Inflammatory macrophage treated with lipopolysaccharide for 4 hours (primary cell): Measurements from ENCODE around the gene CFH.
"Not testable (repeated sequence)": the region's sequence is repeated elsewhere in the genome, so short reads cannot be mapped to it uniquely, and the experiment has no call there.

Experiments
- DNase-seq: peaks from one replicate; pipeline ENCODE4 v3.0.0-alpha.2; 2020

CFH gene

DNA sequence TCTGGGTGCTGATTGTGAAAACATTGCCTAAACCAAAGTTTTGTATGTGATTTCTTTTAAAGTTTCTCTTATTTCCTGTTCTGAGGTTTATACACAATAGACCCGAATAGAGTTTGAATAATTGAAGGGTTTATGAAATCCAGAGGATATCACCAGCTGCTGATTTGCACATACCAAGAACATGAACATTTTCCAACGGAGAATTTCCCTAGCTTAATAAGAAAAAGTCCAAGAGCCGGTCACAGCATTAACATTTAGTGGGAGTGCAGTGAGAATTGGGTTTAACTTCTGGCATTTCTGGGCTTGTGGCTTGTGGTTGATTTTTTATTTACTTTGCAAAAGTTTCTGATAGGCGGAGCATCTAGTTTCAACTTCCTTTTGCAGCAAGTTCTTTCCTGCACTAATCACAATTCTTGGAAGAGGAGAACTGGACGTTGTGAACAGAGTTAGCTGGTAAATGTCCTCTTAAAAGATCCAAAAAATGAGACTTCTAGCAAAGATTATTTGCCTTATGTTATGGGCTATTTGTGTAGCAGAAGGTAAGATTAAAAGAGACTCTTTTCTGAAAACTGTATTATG, at the start of gene CFH:
CFH (plus strand) TSS at position 407 of the 579 bp plus-strand sequence; CDS start at position 482, 75 bp downstream.
- DNase-seq, result peak; percentile 52

DNA sequence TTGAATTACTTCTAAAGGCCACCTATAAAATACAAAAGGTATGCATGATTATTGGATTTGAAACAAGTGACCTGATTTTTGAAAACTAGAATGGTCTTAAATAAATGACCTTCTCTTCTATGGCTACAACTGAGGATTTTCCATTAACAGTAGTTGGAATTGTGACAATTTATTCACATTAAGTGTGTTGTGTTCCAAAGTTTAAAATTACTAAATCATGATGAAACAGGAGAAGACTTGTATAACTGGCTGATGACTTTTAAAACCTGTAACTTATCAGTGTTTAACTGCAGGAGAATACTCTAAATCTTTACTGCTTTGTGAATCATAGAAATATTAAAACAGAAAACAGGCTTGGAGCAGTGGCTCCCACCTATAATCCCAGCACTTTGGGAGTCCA, 48.2 kb upstream of the CFH start:
- no peak for DNase-seq

DNA sequence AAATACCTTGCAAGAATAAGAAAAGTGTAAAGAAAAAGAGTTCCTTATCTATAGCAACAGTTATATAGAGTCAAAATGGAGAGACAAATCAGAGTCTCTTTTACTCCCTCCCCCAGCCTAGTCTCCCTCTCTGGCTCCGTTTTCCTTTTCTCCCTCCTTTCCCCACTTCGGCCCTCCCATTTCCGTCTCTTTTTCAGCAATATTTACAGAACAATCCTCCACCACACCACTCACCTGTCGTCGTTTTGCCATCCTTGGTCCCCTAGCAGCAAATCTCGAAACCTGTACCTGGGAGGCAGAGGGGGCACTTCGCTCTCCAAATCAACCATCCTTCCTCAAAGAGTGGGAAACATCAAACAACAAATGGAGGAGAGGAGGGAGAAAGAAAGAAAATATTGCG, 43.9 kb upstream of the CFH start:
- no peak for DNase-seq

DNA sequence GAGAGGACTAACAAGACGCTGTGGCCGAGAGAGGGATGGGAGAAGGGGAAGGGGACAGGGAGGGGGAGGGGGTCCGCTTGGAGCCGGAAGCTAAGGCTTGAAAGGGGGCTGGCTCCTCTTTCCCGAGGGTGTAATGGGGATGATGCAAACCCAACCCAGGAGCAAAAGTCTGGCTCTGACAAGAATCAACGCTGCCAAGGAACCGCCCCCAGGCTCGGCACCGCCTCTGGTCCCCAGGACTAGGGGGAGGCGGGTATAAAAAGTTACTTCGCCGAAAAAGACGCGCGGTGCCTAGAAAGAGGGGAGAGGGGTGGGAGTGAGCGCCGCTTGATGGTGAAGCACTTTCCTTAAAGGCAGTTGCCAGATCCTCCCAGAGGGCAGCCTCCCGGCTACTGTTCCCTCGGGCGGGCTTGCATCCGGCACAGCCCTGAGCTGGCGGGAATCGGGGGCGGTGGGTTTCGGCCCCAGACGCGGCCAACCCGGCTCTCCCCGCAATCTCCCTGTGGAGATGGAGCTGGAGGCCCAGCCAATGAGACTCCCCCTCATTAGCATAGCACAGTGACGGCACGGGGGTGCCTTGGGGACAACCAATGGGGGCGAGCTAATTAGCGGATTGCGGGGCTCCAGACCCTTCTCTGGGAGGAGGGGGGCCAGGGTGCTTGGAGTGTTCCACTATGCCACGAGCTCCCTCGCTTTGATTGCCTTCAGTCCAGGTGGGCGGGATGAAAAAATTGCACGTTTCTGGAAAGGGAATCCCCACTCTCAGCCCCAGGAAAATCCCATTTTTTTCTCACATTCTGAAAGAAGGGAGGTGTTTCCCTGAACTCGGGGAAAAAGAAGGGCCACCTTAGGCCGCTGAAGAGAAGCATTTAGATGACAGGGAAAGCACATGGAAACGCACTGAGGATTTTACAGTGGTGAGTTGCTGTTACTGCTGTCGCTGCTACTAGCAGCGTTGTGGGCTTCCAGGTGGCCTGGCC, 43.2 kb upstream of the CFH start, which contains the start of gene KCNT2:
KCNT2 (minus strand) TSS at position 51 of the 980 bp plus-strand sequence. CDS start 131 bp downstream, outside the sequence.
- DNase-seq, result no peak

DNA sequence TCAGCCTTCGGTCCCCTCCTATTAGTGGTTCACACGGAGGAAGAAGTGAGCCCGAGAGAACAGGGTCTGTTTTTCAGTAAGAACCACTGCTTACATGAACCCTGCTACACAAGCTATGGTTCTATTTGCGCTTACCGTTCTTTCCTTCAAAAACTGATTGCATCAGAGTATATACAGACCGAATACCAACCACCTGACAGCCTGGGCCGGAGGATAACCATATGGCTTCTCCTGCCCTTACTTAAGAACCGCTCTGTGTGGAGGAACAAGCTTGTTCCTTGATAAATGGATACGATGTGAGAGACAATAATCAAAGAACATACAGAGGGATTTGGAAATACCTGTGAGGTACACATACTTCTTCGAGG, 42.5 kb upstream of the CFH start:
- DNase-seq, result no peak

DNA sequence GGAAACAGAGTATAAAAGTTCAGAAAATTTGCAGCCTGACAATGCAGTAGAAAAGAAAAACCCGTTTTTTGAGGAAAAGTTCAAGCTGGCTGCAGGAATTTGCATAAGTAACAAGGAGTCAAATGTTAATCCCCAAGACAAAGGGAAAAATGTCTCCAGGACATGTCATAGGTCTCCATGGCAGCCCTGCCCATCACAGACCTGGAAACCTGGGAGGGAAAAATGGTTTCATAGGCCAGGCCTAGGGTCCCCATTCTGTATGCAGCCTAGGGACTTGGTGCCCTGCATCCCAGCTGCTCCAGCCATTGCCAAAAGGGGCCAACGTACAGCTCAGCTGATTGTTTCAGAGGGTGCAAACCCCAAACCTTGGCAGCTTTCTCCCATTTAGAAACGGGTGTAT, 40.0 kb upstream of the CFH start:
- DNase-seq, result no peak

DNA sequence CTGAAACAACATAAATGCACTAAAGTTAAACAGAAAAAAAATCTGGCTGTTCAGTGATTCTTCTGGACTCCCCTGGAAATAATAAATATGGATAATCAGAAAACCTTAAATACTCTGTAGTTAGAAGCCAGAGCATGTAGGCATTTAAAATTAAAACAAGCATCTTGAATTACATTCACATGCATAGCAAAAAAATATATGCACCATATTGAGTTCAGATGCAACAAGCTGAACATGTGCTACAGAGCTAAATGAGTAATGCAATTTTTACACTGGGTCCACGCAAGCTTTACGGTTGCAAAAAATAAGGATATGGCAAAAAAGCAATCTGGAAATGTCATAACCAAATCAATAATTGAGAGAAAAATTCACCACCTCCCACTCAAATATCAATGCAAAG, 32.1 kb upstream of the CFH start:
- DNase-seq, result no peak

DNA sequence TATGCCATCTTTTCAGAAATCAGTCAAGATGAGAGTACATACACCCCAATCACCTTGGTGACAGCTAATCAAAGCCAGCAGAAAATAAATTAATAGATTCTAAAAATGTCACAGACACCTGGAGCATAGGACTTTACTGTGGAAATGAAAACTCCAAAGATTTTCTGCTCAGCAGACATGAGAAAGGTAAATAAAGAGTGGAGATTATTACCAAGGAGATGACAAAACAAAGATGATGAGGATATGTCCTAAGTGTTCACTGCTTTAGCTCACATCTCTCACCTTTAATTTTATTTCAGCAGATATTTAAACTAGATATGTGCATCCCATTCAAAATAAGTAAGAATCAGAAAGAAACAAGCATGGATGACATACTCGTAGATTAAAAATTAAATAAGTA, 28.8 kb upstream of the CFH start:
- no peak for DNase-seq

DNA sequence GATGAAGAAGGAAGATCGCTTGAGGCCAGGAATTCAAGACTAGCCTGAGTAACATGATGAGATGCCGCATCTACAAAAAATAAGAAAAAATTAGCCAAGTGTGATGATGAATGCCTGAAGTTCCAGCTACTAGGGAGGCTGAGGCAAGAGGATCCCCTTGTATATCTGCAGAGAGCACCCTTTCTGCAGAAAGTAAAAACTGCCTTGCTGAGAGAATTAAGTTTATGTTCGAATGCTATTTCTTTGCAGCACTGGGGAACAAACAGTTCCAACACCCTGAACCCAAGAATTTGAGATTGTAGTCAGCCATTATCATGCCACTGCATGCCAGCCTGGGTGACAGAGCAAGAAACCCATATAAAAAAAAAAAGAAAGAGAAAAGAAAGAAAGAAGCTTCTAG, 23.0 kb upstream of the CFH start:
- no peak for DNase-seq

DNA sequence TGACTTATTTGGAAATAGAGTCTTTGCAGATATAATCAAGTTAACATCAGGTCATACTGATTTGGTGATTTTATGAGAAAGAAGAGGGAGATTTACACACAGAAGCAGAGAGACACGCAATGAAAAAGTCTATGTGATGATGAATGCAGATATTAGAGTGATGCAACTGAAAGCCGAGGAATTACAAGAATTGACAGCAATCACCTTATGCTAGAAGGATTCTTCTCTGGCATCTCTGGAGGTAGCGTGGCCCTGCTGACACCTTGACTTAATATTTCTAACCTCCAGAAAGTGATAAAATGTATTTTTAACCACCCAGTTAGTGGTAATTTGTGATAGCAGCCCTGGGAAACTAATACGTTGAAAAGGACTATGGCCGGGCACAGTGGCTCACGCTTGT, 14.2 kb upstream of the CFH start:
- DNase-seq, result no peak

DNA sequence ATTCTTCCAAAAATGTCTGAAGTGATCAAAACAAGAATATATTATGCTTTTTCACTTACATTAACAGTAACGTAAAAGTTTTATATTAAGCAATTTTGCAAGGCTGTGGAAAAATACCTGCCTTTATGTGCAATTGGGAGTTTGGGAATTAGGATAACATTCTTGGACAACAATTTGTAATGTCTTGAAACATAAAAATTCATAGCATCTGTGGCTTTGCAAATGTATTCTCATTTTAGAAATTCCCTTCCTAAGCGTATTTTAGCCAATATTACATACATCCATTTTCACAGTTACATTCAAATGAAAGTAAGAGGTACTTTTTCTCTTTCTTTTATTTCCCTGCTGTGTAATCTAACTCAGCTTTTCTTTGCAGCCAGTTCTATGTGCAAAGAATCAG, 13.4 kb upstream of the CFH start:
- DNase-seq, result no peak

DNA sequence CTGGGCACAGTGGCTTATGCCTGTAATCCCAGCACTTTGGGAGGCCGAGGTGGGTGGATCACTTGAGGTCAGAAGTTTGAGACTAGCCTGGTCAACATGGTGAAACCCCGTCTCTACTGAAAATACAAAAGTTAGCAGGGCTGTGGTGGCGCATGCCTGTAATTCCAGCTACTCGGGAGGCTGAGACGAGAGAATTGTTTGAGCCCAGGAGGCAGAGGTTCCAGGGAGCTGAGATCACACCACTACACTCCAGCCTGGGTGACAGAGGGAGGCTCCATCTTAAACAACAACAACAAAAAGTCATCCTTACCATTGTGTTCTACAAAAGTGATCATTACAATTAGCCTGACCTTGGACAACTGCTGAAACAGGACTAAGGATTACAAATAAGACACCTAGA, 12.6 kb upstream of the CFH start:
- DNase-seq, result not testable (repeated sequence)

DNA sequence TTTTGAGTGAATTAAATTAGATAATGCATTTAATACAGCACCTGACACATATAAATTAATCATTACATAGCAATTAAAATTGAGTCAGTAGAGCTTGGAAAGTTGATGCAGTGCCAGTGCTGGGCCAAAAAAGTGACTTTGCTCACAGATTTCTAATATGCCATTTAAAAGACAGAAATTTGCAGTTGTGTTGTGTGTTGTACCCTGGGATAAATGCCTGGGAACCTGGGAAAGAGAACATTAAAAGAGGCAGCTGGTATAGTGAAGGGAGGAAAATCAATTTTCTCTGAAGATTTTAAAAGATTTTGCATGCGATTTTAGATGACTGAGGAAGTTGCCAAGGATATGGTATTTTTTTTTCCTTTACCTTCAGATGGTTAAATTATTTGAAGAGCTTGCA, 10.9 kb upstream of the CFH start:
- no peak for DNase-seq

DNA sequence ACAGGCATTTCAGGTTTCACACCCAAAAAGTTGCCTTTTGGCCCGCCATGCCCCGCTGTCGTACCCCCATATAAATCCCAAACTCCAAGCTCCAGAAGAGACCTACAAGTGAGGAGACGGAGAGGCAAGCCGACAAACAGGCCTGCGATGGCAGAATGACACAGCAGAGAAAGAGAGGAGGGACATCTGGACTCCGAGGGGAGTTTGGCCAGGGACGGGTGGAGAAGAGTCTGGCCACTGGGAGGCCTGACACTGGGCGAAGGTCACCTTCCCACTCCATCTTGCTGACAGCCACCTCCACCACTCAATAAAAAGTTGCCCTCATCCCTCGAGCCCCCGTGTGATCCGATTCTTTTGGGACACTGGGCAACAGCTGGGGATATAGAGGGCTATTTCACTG, 1.9 kb upstream of the CFH start:
- no peak for DNase-seq

DNA sequence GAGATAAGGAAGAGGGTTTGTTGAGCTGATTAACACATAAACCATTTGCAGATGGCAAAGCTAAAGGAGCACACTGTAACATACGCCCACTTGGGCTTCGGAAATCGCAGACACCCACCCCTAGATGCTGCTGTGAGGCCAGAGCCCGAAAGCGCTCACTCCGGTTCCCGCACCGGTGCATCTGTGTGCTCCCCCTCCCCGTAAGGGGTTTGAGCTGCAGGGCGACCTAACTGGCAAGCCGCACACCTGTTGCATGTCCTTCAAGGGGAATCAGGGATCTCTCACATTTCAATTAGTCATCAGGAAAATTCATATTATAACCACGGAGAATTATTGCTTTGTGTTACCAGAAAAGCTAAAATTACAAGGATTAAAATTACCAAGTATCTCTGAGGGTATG, 1.4 kb upstream of the CFH start:
- DNase-seq, result no peak

DNA sequence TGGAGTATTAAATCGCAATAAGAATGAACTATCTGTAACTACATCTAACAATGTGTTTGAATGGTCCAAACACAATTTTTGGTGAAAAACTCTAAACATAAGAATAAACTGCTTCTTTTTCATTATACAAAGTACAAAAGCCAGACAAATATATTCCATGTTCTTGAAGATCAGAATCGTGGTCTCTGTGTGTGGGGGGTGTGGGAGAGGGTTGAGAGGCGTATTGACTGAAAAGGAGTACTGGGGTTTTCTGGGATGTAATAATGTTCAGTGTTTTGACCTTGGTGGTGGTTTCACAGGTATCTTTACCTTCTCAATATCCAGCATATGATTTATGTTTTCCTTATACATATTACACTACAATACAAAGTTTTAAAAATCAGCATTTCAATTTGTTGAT, 764 bp upstream of the CFH start:
- no peak for DNase-seq

DNA sequence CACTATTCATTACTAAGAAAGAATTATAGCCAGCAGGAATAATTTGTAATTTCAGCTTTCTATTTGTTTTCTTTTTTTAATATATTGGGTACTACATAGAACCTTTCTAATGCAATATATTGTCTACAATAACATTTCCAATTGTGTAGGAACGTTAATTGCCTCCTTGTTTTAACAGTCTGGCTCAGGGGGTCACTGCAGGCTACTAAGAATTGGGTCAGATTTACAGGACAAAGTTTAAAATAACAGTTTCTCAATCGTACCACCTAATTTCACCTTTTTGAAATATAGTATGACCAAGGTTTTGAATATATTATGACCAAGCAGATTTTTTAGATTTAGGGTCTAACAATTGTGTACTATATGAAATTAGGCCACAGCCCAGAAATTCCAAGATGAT, 2.4 kb downstream of the CFH start:
- no peak for DNase-seq

DNA sequence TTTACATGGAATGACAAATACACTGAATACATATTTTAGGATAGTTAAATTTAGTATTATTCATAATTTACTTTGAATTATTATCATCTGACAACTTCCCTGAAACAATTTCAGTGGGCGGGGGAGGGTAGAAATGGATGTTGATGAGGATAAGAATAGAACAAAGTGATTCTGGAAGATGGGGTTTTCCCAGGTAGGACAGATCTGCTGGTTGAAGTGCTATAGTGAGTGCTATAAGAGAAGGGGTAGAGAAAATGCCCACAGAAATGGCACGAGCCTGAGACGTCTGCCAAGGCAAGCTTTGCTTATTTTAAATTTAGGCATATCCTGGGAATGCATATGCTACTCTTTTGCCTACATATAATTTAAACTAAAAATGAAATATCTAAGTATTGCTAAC, 3.2 kb downstream of the CFH start:
- no peak for DNase-seq

DNA sequence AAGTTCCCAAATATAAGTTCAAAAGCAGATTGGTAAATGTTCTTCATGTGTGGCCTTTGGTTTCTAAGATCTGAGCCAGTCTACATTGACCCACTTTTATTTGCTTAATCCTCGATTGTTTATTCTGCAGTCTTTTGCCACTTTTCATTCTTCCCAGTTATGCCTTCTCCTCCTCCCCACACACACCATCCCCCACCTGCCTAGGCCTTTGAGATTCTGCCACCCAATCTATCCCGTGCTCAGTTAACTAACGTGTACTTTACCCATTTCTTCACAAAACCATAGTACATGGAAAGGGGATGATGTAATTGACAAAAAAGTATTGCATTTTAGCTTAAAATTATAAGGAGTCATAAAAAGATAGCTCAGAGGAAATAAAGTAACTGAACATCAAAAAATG, 3.7 kb downstream of the CFH start:
- DNase-seq, result no peak

DNA sequence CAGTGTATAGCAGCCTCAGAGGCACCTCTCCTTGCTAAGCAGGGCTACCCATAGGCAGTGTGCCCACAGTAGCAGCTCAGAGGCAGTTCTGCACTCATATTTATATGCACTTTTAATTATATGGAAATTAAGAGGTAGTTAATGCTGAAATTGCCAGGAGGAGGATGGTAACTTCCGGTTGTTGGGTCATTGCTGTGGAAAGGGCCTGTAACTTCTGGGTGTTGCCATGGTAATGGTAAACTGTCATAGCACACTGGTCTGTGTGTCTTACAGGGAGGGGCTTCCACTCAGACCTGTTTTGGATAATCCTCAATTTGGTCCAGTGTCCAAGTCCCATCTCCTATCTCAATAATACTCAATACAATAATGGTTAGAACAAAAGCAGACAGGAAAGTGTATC, 7.6 kb downstream of the CFH start:
- DNase-seq, result no peak

DNA sequence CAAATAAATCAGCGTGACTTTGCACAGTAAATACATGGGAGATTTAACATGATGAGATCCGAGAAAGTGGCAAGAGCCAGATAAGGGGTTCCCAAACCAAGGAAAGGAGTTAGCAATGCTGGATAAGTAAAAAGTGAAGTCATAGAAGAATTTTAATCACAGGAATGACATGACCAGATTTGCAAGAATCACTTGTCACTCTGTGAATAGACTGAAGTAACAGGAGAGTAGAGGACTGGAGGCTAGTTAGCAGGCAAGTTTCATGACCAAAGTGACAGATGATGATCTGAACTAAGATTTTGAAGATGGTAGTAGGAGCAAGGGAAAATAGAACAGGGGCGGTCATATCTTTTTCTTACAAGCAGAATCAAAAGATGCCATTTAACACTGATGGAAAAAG, 8.4 kb downstream of the CFH start:
- no peak for DNase-seq

DNA sequence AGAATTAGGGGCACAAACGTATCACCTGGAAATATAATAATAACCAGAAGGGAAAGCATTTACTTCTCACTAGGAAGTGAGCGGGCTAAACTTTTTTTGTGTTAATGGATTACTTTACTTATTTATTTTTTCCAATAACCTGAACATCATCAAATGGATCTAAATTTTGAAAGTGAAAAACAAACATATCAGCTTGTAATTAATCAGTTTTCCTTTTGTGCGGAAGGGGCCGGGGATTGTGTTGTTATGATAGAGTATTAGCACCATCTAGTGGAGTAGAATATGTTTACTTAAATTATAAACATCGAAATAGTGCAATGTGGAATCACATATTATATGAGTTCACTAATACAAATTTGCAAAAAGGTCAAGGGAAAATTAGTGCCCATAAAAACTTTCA, 9.0 kb downstream of the CFH start:
- DNase-seq, result peak; percentile 55

DNA sequence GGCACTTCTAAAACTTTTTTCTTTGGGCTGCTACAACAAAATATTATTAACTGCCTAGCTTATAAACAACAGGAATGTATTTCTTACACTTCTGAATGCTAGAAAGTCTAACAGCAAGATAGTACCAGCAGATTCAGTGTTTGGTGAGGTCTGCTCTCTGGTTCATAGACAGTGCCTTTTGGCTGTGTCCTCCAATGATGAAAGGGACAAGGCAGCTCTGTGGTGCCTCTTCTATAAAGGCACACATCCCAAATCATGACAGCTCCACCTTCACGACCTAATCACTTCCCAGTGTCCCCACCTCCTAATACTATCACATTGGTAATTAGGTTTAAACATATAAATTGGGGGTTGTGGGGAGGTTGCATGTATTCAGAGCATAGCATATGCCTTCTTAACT, 9.5 kb downstream of the CFH start:
- no peak for DNase-seq

DNA sequence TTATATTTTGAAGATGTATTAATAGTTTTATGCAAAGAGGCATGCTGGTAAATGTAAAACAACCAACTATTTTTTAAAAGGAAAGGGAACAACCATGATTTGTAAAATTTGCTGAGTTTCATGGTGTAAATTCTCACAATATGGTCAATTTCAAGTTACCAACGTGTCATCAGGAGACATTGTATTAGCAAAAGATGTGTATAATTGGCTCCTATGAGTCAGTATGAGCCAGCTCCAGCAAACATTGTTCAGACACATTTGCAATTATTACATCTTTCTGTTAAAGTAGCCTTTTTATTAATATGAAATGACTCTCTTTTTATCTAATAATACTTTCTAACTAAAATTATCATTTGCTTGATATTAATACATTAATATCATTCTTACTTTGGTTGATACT, 15.3 kb downstream of the CFH start:
- no peak for DNase-seq

DNA sequence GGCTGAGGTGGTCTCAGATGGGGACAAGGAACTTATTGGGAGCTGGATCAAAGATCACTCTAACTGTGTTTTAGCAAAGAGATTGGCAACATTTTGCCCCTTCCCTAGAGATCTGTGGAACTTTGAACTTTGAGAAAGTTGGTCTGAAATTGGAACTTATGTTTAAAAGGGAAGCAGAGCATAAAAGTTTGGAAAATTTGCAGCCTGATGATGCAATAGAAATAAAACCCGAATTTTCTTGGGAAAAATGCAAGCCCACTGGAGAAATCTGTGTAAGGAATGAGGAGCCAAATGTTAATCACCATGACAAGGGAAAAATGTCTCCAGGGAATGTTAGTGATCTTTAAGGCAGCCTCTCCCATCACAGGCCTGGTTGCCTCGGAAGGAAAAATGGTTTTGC, 17.2 kb downstream of the CFH start:
- no peak for DNase-seq
